HG03378 (cell line): ENCODE results near the gene GAPVD1.
A peak's percentile ranks its signal among the peaks of the same experiment; 100 is the strongest.
"Not testable (repeated sequence)": the region's sequence is repeated elsewhere in the genome, so short reads cannot be mapped to it uniquely, and the experiment has no call there.

Experiments
- ATAC-seq: cut with Tn5 transposase; IDR thresholded peaks from one replicate; pipeline ENCODE4 v1.9.1; 2021; ENCODE audit warnings: mild to moderate bottlenecking, moderate library complexity; ENCODE audit not compliant: unreplicated experiment

Gene GAPVD1

GRCh38 chr9:125304273-125304672 is 42.6 kb downstream of the GAPVD1 start:
- ATAC-seq: no peak

- ATAC-seq: no peak
Observed at GRCh38 chr9:125312411-125312810, 50.8 kb downstream of the GAPVD1 start.

GRCh38 chr9:125316359-125316758 is 54.7 kb downstream of the GAPVD1 start:
- ATAC-seq: not testable (repeated sequence)

GRCh38 chr9:125317704-125318103 is 56.1 kb downstream of the GAPVD1 start:
- no peak for ATAC-seq

GRCh38 chr9:125321496-125321895 is 59.9 kb downstream of the GAPVD1 start:
- no peak for ATAC-seq

- no peak for ATAC-seq
Observed at GRCh38 chr9:125323615-125324014, 62.0 kb downstream of the GAPVD1 start.

GRCh38 chr9:125325826-125326225 is 64.2 kb downstream of the GAPVD1 start:
- ATAC-seq: no peak

- ATAC-seq: no peak
Observed at GRCh38 chr9:125329978-125330377, 68.4 kb downstream of the GAPVD1 start.

GRCh38 chr9:125330587-125330986 is 69.0 kb downstream of the GAPVD1 start:
- ATAC-seq: no peak

- peak; percentile 82 for ATAC-seq
Observed at GRCh38 chr9:125332527-125332926, 70.9 kb downstream of the GAPVD1 start.

GRCh38 chr9:125337236-125337635 is 75.6 kb downstream of the GAPVD1 start:
- ATAC-seq: no peak

GRCh38 chr9:125338929-125339328 is 77.3 kb downstream of the GAPVD1 start:
- no peak for ATAC-seq

GRCh38 chr9:125341566-125341965 is 79.9 kb downstream of the GAPVD1 start:
- ATAC-seq: no peak

GRCh38 chr9:125343518-125344275 is 82.1 kb downstream of the GAPVD1 start:
- no peak for ATAC-seq

- ATAC-seq: no peak
Observed at GRCh38 chr9:125346080-125346732, 84.6 kb downstream of the GAPVD1 start.

GRCh38 chr9:125355601-125356000 is 94.0 kb downstream of the GAPVD1 start:
- ATAC-seq: no peak

GRCh38 chr9:125356032-125356431 is 94.4 kb downstream of the GAPVD1 start:
- no peak for ATAC-seq

GRCh38 chr9:125359011-125359410 is 97.4 kb downstream of the GAPVD1 start:
- ATAC-seq: no peak

- no peak for ATAC-seq
Observed at GRCh38 chr9:125360601-125361000, 99.0 kb downstream of the GAPVD1 start.

GRCh38 chr9:125361837-125362531 is 100.4 kb downstream of the GAPVD1 start:
- no peak for ATAC-seq

- no peak for ATAC-seq
Observed at GRCh38 chr9:125366676-125367075, 105.0 kb downstream of the GAPVD1 start.

GRCh38 chr9:125370786-125371185 is 109.2 kb downstream of the GAPVD1 start:
- no peak for ATAC-seq
